GM19397 (cell line): ENCODE results near the gene TRIO.
A peak's percentile ranks its signal among the peaks of the same experiment; 100 is the strongest.

Experiments used
- ATAC-seq: cut with Tn5 transposase; IDR thresholded peaks from one replicate; pipeline ENCODE4 v1.9.1; 2021; ENCODE audit warnings: mild to moderate bottlenecking, moderate library complexity; ENCODE audit not compliant: unreplicated experiment

The TRIO gene

DNA sequence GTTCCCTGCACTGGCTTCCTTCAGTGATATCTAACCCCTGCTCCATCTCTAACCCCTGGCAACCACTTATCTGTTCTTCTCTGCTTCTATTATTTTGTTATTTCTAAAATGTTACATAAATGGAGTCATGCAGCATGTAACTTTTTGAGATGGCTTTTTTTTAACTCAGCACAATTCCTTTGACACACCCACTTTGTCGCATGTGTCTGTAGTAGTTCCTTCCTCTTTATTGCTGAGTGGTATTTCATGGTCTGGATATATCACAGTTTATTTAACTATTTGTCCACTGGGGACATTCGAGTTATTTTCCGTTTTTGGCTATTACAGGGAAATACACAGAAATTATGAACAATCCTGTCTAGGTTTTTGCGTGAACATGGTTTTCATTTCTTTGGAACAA lies 200.2 kb downstream of the TRIO start:
- no peak for ATAC-seq

- no peak for ATAC-seq
These were observed 204.4 kb downstream of the TRIO start for GRCh38 chr5:14347522-14347921.

DNA sequence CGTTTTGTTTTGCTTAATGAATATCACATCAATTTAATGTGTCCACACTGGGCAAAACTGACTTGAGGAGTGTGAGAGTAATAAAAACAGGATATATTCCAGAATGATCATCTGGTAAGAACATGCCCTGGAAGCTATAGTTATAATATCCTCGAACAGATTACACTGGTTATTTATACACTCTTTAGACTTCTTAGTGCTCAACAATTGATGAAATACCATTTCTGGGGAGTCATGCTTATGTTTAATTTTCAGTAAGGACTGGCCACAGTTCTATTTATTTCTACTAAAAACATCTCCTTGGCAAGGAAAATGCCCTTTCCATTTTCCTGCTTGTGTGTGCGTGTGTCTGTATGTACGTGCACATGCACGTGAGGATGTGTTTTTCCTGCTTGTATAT lies 205.0 kb downstream of the TRIO start:
- ATAC-seq = no peak

- ATAC-seq = no peak
These were observed 205.9 kb downstream of the TRIO start for GRCh38 chr5:14349029-14349428.

GRCh38 chr5:14351086-14351661 lies 208.0 kb downstream of the TRIO start:
- no peak for ATAC-seq

DNA sequence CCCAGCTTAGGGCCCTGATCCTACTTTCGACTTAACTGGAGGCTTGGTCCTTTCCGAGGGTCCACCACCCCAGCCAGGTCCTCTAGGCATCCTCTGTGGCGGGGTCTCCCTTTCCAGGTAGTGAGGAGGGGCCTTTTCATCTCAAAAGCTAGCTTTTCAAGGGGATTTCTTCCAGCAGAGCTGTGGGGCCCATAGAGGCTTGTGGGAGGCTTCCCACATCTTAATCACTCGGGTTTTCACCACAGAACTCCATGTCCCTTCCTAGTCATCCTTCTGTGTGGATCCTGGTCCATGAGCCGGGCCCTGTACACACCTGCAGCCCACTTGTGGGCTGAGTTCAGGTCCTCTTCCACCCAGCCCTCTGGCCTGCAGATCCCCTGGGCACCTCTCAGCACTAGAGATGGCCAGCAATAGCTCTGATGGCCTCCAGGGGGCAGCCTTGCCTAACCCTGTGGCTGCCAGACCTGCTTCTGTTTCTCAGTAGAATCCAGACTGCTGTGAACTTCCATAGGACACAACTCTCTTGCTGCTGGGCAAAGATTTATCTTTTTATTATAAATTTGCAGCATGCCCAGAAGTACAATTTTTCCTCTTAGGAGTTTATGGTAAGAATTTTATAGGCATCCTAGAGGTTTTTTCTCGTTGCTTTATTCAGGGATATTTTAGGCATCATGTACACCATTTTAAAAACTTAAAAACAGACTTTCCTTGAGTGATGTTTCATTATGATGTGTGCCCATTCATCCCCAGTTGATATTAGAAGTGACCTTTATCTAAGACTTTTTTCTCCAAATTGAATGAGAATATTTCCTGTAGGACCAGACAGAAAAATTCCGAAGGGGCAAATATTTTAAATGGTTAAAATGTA lies 208.9 kb downstream of the TRIO start:
- ATAC-seq = peak; percentile 84

- no peak for ATAC-seq
These were observed 210.8 kb downstream of the TRIO start for GRCh38 chr5:14353726-14354474.

DNA sequence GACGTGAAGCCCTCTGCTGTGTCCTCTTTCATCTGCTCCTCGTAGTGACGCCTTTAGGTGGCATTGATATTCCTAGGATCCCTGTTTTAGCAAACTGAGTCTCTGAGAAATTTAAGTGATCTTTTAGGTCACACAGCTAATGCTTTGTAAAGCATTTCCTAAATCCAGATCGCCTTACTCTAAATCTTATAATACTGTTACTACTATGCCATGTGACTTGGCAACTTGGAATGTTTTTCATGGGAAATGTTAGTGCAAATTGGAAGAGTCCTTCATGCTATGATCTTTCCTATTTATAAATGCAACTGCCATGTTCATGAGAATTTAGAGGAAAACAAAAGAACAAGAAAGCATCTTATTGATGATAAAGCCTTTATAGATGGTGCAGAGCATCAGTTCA lies 212.2 kb downstream of the TRIO start:
- no peak for ATAC-seq

DNA sequence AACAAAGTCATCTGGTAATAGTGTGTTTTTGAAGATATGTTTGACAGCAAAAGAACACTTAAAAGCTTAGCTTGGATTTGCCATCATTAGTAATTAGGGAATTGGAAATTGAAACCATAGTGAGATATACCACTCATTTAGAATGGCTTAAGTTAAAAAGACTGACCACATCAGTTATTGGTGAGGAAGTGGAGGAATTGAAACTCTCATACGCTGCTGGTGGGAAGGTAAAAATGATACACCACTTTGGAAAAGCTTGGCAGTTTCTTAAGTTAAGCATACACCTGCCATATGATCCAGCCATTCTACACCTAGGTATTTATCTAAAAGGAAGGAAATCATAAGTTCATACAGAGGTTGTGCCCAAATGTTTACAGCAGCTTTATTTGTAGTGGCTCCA lies 213.2 kb downstream of the TRIO start:
- ATAC-seq = no peak

GRCh38 chr5:14357441-14357840 lies 214.3 kb downstream of the TRIO start:
- ATAC-seq = no peak

DNA sequence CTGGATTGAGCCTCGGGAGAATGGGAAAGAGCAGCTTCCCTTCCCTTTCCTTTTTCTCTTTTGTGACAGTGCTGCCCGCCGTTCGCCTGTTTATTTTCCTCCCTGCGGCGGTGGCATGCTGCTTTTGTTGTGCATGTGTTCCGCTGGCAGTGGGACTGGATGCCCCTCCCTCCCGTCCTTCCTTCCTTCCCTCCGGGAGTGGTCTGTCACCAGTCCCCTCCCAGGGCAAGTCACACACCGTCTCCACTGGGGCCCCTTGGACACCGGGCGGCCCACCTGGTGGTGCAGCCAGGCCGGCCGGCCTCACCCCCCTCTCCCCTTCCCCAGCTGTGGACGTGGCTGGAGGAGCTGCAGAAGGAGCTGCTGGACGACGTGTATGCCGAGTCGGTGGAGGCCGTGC lies 214.7 kb downstream of the TRIO start:
- no peak for ATAC-seq

DNA sequence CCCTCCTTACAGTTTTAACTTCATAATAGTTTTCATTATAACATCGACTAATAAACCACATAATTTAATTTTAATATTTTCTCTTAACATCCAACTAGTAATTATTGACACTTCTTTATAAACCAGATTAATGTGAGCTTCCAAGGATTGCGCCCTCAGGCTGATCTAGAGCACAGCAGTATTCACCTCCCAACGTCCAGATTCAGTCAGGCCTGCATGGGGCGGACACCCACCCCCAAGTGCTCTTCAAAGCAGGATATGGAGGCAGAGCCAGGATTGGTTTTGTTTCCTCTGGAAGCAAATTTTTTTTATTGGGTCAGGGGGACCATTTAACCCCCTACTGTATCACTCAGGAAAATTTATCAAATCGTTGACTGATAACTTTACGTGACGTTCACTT lies 215.4 kb downstream of the TRIO start:
- ATAC-seq = no peak

GRCh38 chr5:14359069-14360043 lies 216.2 kb downstream of the TRIO start:
- no peak for ATAC-seq

- ATAC-seq = no peak
These were observed 219.3 kb downstream of the TRIO start for GRCh38 chr5:14362491-14362890.

DNA sequence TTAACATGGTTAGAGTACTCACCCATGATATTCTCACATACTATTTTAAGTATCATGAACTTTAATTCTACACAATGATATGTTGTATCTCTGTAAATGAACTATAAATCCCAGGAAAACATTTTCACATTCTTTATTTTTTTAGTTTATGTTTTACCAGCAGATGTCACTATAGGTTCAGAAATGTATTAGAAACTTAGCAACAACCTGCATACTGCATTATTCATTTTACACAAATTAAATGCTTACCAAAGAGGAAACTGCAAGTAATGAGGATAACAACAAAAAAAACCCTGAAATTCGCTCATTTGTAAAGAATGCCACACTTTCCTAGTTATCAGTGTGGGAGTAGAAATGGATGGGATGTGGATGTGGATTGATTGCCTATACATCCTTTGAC lies 221.0 kb downstream of the TRIO start:
- no peak for ATAC-seq

DNA sequence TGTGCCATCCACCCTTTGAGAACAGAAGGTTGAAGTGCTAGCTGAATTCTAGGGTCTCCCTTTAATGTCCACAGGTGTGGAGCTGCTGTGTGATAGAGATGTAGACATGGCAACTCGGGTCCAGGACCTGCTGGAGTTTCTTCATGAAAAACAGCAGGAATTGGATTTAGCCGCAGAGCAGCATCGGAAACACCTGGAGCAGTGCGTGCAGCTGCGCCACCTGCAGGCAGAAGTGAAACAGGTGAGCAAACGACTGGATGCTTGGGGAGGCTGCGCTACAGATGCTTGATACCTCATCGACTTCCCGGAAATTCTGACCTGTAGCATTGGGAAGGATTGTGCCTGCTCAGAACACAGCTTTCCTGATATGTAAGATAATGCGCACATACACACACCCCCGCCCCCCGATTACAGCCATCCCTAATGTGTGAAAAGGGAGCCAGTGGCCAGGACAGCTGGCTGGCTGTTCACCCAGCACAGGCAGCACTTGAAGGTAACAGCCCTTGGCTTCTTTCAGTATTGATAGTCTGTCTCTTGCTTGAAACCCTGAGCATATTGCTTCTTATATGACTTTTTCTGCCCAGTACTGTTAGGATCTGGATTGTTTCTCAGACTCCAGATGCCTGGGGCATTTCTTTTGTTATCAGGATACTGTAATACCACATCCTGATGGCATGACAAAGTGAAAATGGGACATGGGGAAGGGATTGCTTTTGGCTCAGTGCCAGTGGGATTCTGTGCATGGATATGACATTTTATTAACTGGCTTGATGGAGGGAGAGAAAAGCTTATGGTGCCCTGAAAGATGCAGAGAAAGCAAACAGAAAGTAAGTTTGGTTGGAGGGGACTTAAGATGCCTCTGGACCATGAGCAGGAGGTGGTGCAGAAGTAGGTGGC lies 221.7 kb downstream of the TRIO start:
- no peak for ATAC-seq

DNA sequence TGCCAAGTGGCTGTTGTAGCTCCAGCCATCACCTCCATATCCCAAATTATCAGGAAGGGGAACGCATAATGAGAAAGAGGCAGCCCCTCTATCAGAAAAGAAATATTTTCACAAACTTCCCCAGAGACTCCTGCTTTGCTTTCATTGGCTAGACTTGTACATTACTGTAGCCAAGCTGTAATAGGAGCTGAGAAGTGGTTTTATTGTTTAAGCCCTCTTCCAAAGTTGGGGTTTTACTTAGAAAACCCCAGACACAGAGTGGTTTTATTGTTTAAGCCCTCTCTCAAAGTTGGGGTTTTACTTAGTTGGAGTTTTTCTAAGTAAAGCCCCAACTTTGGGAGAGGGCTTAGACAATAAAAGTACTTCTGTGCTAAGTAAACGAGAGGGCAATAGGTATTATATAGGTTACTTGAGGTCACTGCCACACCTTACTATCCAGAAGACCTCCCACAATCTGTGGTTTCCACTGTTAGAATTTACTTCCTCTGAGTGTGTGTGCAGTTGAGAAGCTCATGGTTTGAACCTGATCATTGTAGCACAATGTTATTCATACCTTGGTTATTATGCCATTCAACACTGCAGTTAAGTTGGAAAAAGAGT lies 222.8 kb downstream of the TRIO start:
- no peak for ATAC-seq

- ATAC-seq = no peak
These were observed 223.6 kb downstream of the TRIO start for GRCh38 chr5:14366763-14367162.

- no peak for ATAC-seq
These were observed 224.2 kb downstream of the TRIO start for GRCh38 chr5:14367364-14367763.
